KMS-11 (cell line): ENCODE results near the gene S1PR2.
"Not testable (repeated sequence)": the region's sequence is repeated elsewhere in the genome, so short reads cannot be mapped to it uniquely, and the experiment has no call there.

Experiments
- H2AFZ ChIP-seq: fragments of 200-600 bp; sonication (generic); 2 replicates; pipeline ENCODE4 v1.6.1; 2016; ENCODE audit warnings: antibody characterized with exemption, mixed run types, low read depth
- H3K27ac ChIP-seq: fragments of 200-600 bp; sonication (generic); 2 replicates; pipeline ENCODE4 v1.6.1; 2016; ENCODE audit warnings: mild to moderate bottlenecking, mixed run types
- H3K27me3 ChIP-seq: fragments of 200-600 bp; sonication (generic); 2 replicates; pipeline ENCODE4 v1.6.1; 2017; ENCODE audit warnings: mild to moderate bottlenecking, low read depth, mixed run types, moderate library complexity; ENCODE audit not compliant: insufficient read depth
- H3K36me3 ChIP-seq: fragments of 200-600 bp; sonication (generic); 2 replicates; pipeline ENCODE4 v1.6.1; 2017; ENCODE audit warnings: mild to moderate bottlenecking, mixed run types; ENCODE audit not compliant: insufficient read depth
- H3K4me1 ChIP-seq: fragments of 200-600 bp; sonication (generic); 2 replicates; pipeline ENCODE4 v1.6.1; 2016; ENCODE audit warnings: mild to moderate bottlenecking, low read depth, mixed run types; ENCODE audit not compliant: poor library complexity, severe bottlenecking
- H3K4me2 ChIP-seq: fragments of 200-600 bp; sonication (generic); 2 replicates; pipeline ENCODE4 v1.7.0; 2016; ENCODE audit warnings: mild to moderate bottlenecking, mixed run types
- H3K4me3 ChIP-seq: fragments of 200-600 bp; sonication (generic); IDR thresholded peaks from 2 replicates; pipeline ENCODE4 v1.6.1; 2017; ENCODE audit warnings: low read depth, low read length, mixed read lengths; ENCODE audit not compliant: insufficient read depth
- H3K79me2 ChIP-seq: fragments of 200-600 bp; sonication (generic); 2 replicates; pipeline ENCODE4 v1.6.1; 2016; ENCODE audit warnings: low read depth, mixed run types; ENCODE audit not compliant: insufficient read depth
- H3K9ac ChIP-seq: fragments of 200-600 bp; sonication (generic); 2 replicates; pipeline ENCODE4 v1.6.1; 2016; ENCODE audit warnings: mild to moderate bottlenecking, mixed run types
- H4K20me1 ChIP-seq: fragments of 200-600 bp; sonication (generic); 2 replicates; pipeline ENCODE4 v1.6.1; 2016; ENCODE audit warnings: mild to moderate bottlenecking, mixed run types; ENCODE audit not compliant: insufficient read depth
- TF ChIP-seq, protein P1 (sequence below): fragments of 200-600 bp; sonication (generic); conservative IDR thresholded peaks from 2 replicates; pipeline ENCODE4 v1.6.1; 2017; ENCODE audit warnings: low read depth, mild to moderate bottlenecking, antibody characterized with exemption, low read length, moderate library complexity, mixed read lengths

The S1PR2 gene

DNA sequence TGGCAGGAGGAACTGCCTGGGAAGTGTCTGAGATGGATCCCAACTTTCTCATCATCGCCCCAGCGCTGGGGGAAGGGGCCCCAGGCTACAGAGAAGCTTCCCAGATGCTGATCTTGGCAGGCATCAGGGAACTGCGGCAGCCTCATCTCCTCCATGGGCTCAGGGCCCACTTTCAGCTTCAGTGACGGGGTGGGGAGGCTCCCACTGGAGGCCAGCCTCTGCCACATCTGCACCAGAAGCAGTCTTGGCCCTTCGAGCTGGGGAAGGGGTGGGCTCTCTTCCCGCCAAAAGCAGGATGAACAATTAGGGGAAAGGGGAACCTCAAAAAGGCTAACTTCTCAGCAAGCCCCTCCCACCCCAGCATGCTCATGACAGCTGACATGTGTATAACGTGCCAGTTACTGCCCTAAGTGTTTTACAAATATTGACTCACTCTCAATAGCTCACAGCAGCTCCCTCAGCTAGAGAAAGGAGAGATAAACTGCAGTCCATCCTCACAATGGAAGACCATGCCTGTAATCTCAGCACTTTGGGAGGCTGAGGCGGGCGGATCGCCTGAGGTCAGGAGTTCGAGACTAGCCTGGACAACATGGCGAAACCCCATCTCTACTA lies 7.1 kb upstream of the S1PR2 start:
- Histone ChIP-seq H3K79me2 (no peaks in the 10 kb centered on the region), H3K9ac (no peak overlapping the region), H3K36me3 (no peaks in the 10 kb centered on the region), H3K27ac (no peak overlapping the region), H4K20me1 (no peaks in the 10 kb centered on the region), H3K4me2 (no peak overlapping the region), H3K4me3 (no peak overlapping the region), H2AFZ (no peak overlapping the region), H3K27me3 (no peaks in the 10 kb centered on the region), H3K4me1 (no peaks in the 10 kb centered on the region)
- TF ChIP-seq, protein P1, sequence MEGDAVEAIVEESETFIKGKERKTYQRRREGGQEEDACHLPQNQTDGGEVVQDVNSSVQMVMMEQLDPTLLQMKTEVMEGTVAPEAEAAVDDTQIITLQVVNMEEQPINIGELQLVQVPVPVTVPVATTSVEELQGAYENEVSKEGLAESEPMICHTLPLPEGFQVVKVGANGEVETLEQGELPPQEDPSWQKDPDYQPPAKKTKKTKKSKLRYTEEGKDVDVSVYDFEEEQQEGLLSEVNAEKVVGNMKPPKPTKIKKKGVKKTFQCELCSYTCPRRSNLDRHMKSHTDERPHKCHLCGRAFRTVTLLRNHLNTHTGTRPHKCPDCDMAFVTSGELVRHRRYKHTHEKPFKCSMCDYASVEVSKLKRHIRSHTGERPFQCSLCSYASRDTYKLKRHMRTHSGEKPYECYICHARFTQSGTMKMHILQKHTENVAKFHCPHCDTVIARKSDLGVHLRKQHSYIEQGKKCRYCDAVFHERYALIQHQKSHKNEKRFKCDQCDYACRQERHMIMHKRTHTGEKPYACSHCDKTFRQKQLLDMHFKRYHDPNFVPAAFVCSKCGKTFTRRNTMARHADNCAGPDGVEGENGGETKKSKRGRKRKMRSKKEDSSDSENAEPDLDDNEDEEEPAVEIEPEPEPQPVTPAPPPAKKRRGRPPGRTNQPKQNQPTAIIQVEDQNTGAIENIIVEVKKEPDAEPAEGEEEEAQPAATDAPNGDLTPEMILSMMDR = no peak

DNA sequence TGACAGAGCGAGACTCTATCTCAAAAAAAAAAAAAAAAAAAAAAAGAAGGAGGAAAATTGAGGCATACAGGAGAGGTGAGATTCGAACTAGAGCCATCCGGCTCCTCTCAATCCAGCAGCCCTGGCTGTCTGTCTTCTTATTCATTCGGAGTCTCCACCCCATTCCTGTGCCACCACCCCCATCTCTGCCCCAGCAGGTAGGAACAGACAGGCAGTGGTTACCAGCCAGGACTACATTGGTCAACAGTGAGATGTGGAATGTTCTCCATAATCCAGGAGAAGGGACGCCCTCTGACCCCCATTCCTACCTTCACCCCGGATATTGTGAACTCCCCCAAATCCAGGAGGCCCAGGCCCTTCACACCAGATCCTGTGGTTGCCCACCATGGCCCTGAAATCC lies 6.6 kb upstream of the S1PR2 start:
- Histone ChIP-seq H3K9ac (no peak overlapping the region), H3K4me3 (no peak overlapping the region), H4K20me1 (no peaks in the 10 kb centered on the region), H3K27me3 (no peaks in the 10 kb centered on the region), H3K4me2 (no peak overlapping the region), H3K27ac (no peak overlapping the region), H2AFZ (no peak overlapping the region), H3K36me3 (no peaks in the 10 kb centered on the region), H3K79me2 (no peaks in the 10 kb centered on the region), H3K4me1 (peaks cover 4% of the 10 kb centered on the region)
- TF ChIP-seq, protein P1 = no peak

DNA sequence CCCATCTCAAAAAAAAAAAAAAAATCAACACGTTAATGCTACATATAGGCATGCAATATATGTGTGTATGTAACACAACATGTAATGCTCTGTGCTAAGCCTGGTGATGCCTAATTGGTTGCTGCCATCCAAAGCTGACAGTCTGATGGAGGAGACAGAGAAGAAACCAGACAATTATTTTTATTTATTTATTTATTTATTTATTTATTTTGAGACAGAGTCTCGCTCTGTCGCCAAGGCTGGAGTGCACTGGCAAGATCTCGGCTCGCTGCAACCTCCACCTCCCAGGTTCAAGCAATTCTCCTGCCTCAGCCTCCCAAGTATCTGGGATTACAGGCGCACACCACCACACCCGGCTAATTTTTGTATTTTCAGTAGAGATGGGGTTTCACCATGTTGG lies 4.3 kb upstream of the S1PR2 start:
- not testable (repeated sequence) for H4K20me1 ChIP-seq, H3K79me2 ChIP-seq, H3K27me3 ChIP-seq, H3K9ac ChIP-seq, H3K36me3 ChIP-seq, H2AFZ ChIP-seq, H3K4me2 ChIP-seq, H3K27ac ChIP-seq, H3K4me3 ChIP-seq
- H3K4me1 ChIP-seq = peaks cover 17% of the 10 kb centered on the region

DNA sequence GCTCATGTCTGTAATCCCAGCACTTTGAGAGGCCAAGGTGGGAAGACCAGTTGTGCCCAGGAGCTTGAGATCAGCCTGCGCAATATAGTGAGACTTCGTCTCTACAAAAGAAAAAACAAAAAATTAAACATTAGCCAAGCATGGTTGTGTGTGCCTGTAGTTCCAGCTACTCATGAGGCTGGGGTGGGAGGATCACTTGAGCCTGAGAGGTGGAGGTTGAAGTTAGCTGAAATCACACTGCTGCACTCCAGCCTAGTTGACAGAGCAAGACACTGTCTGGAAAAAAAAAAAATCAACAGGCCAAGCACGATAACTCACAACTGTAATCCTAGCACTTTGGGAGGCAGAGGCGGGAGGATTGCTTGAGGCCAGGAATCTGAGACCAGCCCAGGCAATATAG lies 3.9 kb upstream of the S1PR2 start:
- no peak overlapping the region for H3K4me2 ChIP-seq
- H3K27me3 ChIP-seq = no peaks in the 10 kb centered on the region
- H3K36me3 ChIP-seq = no peaks in the 10 kb centered on the region
- no peak overlapping the region for H2AFZ ChIP-seq
- peaks cover 20% of the 10 kb centered on the region for H3K4me1 ChIP-seq
- no peak overlapping the region for H3K9ac ChIP-seq
- no peak overlapping the region for H3K4me3 ChIP-seq
- no peak overlapping the region for H3K27ac ChIP-seq
- TF ChIP-seq, protein P1 = no peak
- no peaks in the 10 kb centered on the region for H4K20me1 ChIP-seq
- H3K79me2 ChIP-seq = no peaks in the 10 kb centered on the region

DNA sequence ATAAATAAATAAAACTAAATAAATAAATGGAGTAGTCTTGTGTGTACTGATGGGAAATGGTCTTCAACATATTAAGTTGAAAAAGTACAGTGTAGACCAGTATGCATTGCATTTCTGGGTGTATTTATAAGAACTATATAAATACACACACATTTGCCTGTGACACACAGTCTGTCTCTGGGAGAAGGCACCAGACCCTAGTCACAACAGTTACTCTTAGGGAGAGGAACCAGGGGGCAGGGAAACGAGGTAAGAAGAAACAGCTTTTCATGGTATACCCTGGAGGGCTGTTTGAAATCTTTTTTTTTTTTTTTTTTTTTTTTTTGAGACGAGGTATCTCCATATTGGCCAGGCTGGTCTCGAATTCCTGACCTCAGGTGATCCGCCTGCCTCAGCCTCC lies 2.8 kb upstream of the S1PR2 start:
- H3K79me2 ChIP-seq = peaks cover 8% of the 10 kb centered on the region; the same call in 1 of the 2 replicates
- H3K27ac ChIP-seq = no peak overlapping the region
- H3K36me3 ChIP-seq = no peaks in the 10 kb centered on the region
- TF ChIP-seq, protein P1 = no peak
- peaks cover 30% of the 10 kb centered on the region for H3K4me1 ChIP-seq
- no peaks in the 10 kb centered on the region for H3K27me3 ChIP-seq
- no peak overlapping the region for H3K9ac ChIP-seq
- no peak overlapping the region for H3K4me2 ChIP-seq
- H4K20me1 ChIP-seq = no peaks in the 10 kb centered on the region
- H2AFZ ChIP-seq = no peak overlapping the region
- H3K4me3 ChIP-seq = no peak overlapping the region
